Measurements from ENCODE around the gene SCUBE1. TPM values are rescaled to one million over a fixed set of nuclear protein-coding genes. Genes with fewer than 3 reads are reported as not detected.

Gene SCUBE1
- total RNA-seq, 4 donors from 2014 or later, result 0.28 to 3.7 (median 1.7) TPM

DNA sequence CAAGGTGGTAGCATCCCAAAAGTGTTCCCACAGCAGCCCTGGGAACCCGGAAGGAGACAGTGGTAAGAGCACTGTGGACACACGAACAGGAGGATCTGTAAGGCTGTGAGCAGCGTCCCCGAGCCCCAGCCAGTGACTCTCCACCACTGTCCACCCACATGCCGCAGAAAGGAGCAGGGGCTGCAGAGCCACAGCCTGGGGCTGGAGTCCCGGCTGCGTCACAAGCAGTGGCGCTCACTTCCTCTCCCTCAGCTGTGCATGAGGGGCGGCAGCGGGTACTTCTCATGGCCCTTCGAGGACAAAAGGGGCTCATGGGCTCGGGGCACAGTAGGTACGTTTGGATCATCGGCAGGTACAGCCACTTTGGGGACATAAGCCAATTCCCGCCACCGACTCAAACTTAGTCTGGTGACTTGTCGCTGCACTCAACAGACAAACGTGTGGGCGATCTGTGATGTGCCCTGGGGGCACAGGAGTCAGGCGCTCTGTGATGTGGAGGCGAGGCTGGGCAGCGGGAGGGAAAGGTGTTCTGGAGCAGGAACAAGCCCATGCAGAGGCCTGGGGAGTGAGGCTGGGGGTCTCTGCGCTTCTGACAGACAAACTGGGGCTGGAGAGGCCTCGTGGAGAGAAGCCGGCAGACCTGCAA is 68.5 kb downstream of the SCUBE1 start:
- no peak for ATAC-seq (ENCODE audit: low FRiP score)
- TF ChIP-seq CTCF (IDR thresholded peaks at IDR 0.05), result no peak
- no peak for DNase-seq (ENCODE audit: low spot score)

- no peak for DNase-seq (ENCODE audit: low spot score)
- TF ChIP-seq CTCF (IDR thresholded peaks at IDR 0.05), result no peak
- ATAC-seq (ENCODE audit: low FRiP score), result no peak
Measured at GRCh38 chr22:43273902-43274484, 69.2 kb downstream of the SCUBE1 start.

GRCh38 chr22:43272869-43273318 is 70.3 kb downstream of the SCUBE1 start:
- ATAC-seq (ENCODE audit: low FRiP score) (no peak), DNase-seq (ENCODE audit: low spot score) (no peak)
- no peak for TF ChIP-seq CTCF (IDR thresholded peaks at IDR 0.05)

GRCh38 chr22:43272301-43272700 is 70.9 kb downstream of the SCUBE1 start:
- no peak for TF ChIP-seq CTCF (IDR thresholded peaks at IDR 0.05)
- ATAC-seq (ENCODE audit: low FRiP score) (no peak), DNase-seq (ENCODE audit: low spot score) (no peak)

- no peak for ATAC-seq (ENCODE audit: low FRiP score)
- DNase-seq (ENCODE audit: low spot score), result no peak
- no peak for TF ChIP-seq CTCF (IDR thresholded peaks at IDR 0.05)
Measured at GRCh38 chr22:43270949-43271348, 72.2 kb downstream of the SCUBE1 start.

DNA sequence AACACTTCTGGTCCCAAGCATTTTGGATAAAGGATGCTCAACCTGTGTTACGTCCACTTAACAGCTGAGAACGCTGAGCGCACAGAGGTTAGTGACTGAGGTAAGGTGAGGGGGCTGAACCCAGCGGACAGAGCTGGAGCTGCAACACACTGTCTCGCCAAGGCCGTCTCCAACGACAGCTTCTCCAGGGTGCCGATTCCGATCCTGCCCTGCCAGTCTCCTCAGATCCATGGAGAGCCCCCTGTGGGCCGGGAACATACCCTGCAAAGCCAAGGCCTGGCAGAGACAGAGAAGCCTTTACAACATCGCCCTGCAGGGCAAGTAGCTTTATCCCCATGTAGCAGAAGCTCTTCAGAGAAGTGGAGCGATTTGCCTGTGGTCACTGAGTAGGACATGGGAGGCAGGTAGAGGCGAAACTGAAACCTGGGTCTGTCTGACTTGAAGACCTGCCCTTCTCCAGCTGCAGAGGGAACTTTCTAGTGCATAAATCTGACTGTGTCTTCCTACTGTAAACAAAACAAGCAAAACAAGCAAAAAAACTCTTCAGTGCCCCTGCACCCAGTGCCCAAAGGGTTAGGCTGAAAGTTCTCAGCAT is 72.8 kb downstream of the SCUBE1 start:
- no peak for ATAC-seq (ENCODE audit: low FRiP score)

More for the DNA sequence above, 72.8 kb downstream of the SCUBE1 start:
- DNase-seq (ENCODE audit: low spot score), result no peak
- TF ChIP-seq CTCF (IDR thresholded peaks at IDR 0.05), result no peak

All from omental fat pad (tissue), 4 donors.